ENCODE measurements around the gene CIB4.

DNA sequence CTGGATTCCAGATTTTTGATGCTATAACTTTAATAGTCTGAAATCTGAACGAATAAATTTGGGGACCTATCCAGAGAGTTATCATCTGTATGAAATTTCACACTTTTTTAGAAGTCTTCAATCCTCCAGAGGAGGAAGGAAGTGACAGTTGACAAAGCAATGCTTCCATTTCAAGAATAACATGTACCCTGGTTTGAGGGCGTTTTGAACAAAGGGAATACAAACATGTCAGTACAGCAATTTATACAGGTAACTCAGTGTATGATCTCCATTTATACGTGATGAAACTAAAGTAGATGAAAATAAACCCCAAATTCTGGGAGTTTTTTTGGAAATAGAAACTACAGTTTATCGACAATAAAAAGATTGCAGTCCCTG, 42.2 kb downstream of the CIB4 start:
- TF ChIP-seq, protein P1, sequence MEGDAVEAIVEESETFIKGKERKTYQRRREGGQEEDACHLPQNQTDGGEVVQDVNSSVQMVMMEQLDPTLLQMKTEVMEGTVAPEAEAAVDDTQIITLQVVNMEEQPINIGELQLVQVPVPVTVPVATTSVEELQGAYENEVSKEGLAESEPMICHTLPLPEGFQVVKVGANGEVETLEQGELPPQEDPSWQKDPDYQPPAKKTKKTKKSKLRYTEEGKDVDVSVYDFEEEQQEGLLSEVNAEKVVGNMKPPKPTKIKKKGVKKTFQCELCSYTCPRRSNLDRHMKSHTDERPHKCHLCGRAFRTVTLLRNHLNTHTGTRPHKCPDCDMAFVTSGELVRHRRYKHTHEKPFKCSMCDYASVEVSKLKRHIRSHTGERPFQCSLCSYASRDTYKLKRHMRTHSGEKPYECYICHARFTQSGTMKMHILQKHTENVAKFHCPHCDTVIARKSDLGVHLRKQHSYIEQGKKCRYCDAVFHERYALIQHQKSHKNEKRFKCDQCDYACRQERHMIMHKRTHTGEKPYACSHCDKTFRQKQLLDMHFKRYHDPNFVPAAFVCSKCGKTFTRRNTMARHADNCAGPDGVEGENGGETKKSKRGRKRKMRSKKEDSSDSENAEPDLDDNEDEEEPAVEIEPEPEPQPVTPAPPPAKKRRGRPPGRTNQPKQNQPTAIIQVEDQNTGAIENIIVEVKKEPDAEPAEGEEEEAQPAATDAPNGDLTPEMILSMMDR (IDR thresholded peaks at IDR 0.05), result no peak
- no peak for TF ChIP-seq CBFB (CRISPR knock-in tag; IDR thresholded peaks at IDR 0.05; ENCODE audit: low read depth)
- TF ChIP-seq GABPB1 (CRISPR knock-in tag; IDR thresholded peaks at IDR 0.05), result no peak
- TF ChIP-seq, protein P2, sequence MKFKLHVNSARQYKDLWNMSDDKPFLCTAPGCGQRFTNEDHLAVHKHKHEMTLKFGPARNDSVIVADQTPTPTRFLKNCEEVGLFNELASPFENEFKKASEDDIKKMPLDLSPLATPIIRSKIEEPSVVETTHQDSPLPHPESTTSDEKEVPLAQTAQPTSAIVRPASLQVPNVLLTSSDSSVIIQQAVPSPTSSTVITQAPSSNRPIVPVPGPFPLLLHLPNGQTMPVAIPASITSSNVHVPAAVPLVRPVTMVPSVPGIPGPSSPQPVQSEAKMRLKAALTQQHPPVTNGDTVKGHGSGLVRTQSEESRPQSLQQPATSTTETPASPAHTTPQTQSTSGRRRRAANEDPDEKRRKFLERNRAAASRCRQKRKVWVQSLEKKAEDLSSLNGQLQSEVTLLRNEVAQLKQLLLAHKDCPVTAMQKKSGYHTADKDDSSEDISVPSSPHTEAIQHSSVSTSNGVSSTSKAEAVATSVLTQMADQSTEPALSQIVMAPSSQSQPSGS (CRISPR knock-in tag; IDR thresholded peaks at IDR 0.05; ENCODE audit: borderline replicate concordance, low read depth), result no peak
- TF ChIP-seq, protein P3, sequence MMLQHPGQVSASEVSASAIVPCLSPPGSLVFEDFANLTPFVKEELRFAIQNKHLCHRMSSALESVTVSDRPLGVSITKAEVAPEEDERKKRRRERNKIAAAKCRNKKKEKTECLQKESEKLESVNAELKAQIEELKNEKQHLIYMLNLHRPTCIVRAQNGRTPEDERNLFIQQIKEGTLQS (CRISPR knock-in tag; conservative IDR thresholded peaks at IDR 0.05), result no peak
- no peak for TF ChIP-seq CREM (CRISPR knock-in tag; IDR thresholded peaks at IDR 0.05)
- TF ChIP-seq MAX (CRISPR knock-in tag; IDR thresholded peaks at IDR 0.05), result no peak
- TF ChIP-seq NR1H2 (CRISPR knock-in tag; IDR thresholded peaks at IDR 0.05), result no peak
- TF ChIP-seq USF1 (CRISPR knock-in tag; IDR thresholded peaks at IDR 0.05), result no peak

Measured in WTC11 (cell line).